ENCODE data around the gene VPS11.

The VPS11 gene

DNA sequence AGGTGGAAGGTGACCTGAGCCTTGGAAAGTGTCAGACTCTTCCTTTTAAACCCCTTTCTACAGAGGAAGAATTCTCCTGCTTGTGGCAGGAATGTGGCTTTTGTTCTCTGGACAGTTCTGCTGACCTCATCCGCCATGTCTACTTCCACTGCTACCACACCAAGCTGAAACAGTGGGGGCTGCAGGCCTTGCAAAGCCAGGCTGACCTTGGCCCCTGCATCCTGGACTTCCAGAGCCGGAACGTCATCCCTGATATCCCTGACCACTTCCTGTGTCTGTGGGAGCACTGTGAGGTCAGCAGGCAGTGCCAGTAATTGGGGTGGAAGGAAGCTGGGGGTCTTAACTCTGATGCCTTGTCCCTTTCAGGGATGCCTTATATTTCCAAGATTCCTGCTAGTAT, 63.0 kb downstream of the VPS11 start:
- H3K4me3 ChIP-seq (ENCODE audit: control insufficient read depth, low read depth, low read length): no peak overlapping the region
- DNase-seq (ENCODE audit: low read depth): no peak
- TF ChIP-seq, protein P1, sequence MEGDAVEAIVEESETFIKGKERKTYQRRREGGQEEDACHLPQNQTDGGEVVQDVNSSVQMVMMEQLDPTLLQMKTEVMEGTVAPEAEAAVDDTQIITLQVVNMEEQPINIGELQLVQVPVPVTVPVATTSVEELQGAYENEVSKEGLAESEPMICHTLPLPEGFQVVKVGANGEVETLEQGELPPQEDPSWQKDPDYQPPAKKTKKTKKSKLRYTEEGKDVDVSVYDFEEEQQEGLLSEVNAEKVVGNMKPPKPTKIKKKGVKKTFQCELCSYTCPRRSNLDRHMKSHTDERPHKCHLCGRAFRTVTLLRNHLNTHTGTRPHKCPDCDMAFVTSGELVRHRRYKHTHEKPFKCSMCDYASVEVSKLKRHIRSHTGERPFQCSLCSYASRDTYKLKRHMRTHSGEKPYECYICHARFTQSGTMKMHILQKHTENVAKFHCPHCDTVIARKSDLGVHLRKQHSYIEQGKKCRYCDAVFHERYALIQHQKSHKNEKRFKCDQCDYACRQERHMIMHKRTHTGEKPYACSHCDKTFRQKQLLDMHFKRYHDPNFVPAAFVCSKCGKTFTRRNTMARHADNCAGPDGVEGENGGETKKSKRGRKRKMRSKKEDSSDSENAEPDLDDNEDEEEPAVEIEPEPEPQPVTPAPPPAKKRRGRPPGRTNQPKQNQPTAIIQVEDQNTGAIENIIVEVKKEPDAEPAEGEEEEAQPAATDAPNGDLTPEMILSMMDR (IDR thresholded peaks at IDR 0.05; ENCODE audit: control insufficient read depth, insufficient read depth, low read depth, low read length, missing control alignments): no peak

Measured in AG09309 (cell line).